Psoas muscle (tissue), 8 donors: ENCODE measurements around the gene EPHB6. TPM values are rescaled to one million over a fixed set of nuclear protein-coding genes. Genes with fewer than 3 reads are reported as not detected.

Experiments used
- ATAC-seq, 4 donors: fragments of 200-7000 bp; cut with Tn5 transposase; one replicate each; pipeline ENCODE4 v1.9.1; 2020; ENCODE audit warnings: moderate library complexity in 3 of 4, mild to moderate bottlenecking in 2 of 4
- DNase-seq, 2 donors: peaks; one replicate each; pipeline ENCODE4 v3.0.0-alpha.2; 2020
- H3K27ac ChIP-seq: fragments of 200-600 bp; one replicate; pipeline ENCODE4 v1.8.0; 2022
- H3K27me3 ChIP-seq, 3 donors: fragments of 200-600 bp in 1 of 3; one replicate each; pipeline versions ENCODE4 v1.6.1 to v1.8.0; 2013 to 2022; ENCODE audit warnings: low read length in 2 of 3, mild to moderate bottlenecking in 2 of 3, moderate library complexity in 1 of 3; ENCODE audit not compliant: insufficient read depth in 3 of 3
- H3K36me3 ChIP-seq, 2 donors: fragments of 200-600 bp in 1 of 2; one replicate each; pipeline versions ENCODE4 v1.6.1 to v1.8.0; 2013 to 2022; ENCODE audit warnings: low read depth in 1 of 2, mild to moderate bottlenecking in 1 of 2, moderate library complexity in 1 of 2; ENCODE audit not compliant: insufficient read depth in 1 of 2
- H3K4me1 ChIP-seq: fragments of 200-600 bp; one replicate; pipeline ENCODE4 v1.8.0; 2022
- H3K4me3 ChIP-seq: fragments of 200-600 bp; one replicate; pipeline ENCODE4 v1.8.0; 2022; ENCODE audit warnings: mild to moderate bottlenecking
- H3K9me3 ChIP-seq: fragments of 200-600 bp; one replicate; pipeline ENCODE4 v1.8.0; 2022
- WGBS, 3 donors: extraction: QIAGEN DNeasy Blood & Tissue Kit; methylation state at CpG; one replicate each; pipeline versions ENCODE4 v1.1.6 to v1.1.7; 2013; 5-methylcytosine and 5-hydroxymethylcytosine counted together
- intact Hi-C, 2 donors: fragments of 100-400 bp; cut with DNase I; formaldehyde crosslinking; loops; one replicate each; pipeline versions ENCODE4 v1.11.0 to v1.14.2; 2022
- polyA plus RNA-seq, 3 donors: library from polyadenylated mRNA; stranded (reverse); fragments of 200-250 nt; gene quantifications; one replicate each; pipeline ENCODE4 v1.2.3, GENCODE V29; 2013
- total RNA-seq, 4 donors: library from RNA; stranded (reverse); fragmentation: NEBNext Ultra II Directional in 2 of 4; extraction: Animal tissue kit (Norgen Biotek cat#: 25700) in 2 of 4; gene quantifications; one replicate each; pipeline versions ENCODE4 v1.2.1 to v1.2.4, GENCODE V29; 2021 to 2023
- TF ChIP-seq, protein P1 (sequence below): fragments of 200-600 bp; IDR thresholded peaks from one replicate; pipeline ENCODE4 v1.8.0; 2022; ENCODE audit warnings: antibody characterized with exemption
- donor health status: healthy with polysubstance abuse.
- donor health status: DM: no; HTN: no; CAD: no; lungs with moderate emphysema.
- donor health status: Bipolar disorder and iron deficiency.
- donor health status: healthy.
- donor health status: DM: yes; HTN: yes; CAD: no.
- donor health status: DM: no; HTN: no; CAD: no.
- donor health status: DM: no; HTN: no; CAD: no.
- donor health status: DM: yes; HTN: yes; CAD: no.

The EPHB6 gene
- total and polyA plus RNA-seq, 7 donors: 0.57 to 5.7 (median 2.9) TPM

DNA sequence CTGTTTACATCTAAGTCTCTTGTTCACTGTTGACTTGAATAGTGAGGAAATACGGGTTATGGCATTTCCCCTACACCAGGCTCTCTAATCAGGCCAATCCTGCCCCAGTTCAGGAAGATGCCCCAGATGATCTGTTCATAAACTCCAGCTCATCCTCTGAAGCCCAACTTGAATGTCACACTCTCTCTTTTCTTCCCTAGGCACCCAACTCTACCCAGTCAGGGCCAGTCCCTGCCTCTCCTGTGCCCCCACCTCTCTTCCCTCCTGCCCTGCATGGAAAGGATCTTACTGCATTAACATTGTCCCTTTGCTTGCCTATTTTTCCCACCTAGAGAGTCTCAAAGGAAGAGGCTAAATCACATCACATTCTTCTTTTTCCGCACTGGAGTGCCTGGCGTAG, 41.3 kb downstream of the EPHB6 start:
- ATAC-seq (no peak), DNase-seq (no peak)
- H3K4me3 ChIP-seq: no peak overlapping the region
- H3K27ac ChIP-seq: no peak overlapping the region
- no peaks in the 10 kb centered on the region for H3K4me1 ChIP-seq
- no peaks in the 10 kb centered on the region for H3K36me3 ChIP-seq
- WGBS, 3 donors: 82 to 85% (median 84%) methylated on average over 3 of the region's 3 CpGs
- H3K9me3 ChIP-seq: no peaks in the 10 kb centered on the region
- TF ChIP-seq, protein P1, sequence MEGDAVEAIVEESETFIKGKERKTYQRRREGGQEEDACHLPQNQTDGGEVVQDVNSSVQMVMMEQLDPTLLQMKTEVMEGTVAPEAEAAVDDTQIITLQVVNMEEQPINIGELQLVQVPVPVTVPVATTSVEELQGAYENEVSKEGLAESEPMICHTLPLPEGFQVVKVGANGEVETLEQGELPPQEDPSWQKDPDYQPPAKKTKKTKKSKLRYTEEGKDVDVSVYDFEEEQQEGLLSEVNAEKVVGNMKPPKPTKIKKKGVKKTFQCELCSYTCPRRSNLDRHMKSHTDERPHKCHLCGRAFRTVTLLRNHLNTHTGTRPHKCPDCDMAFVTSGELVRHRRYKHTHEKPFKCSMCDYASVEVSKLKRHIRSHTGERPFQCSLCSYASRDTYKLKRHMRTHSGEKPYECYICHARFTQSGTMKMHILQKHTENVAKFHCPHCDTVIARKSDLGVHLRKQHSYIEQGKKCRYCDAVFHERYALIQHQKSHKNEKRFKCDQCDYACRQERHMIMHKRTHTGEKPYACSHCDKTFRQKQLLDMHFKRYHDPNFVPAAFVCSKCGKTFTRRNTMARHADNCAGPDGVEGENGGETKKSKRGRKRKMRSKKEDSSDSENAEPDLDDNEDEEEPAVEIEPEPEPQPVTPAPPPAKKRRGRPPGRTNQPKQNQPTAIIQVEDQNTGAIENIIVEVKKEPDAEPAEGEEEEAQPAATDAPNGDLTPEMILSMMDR: no peak
- H3K27me3 ChIP-seq: peaks cover 0 to 9% (median 1%) of the 10 kb centered on the region in 3 donors
- intact Hi-C loops: no loop called here

DNA sequence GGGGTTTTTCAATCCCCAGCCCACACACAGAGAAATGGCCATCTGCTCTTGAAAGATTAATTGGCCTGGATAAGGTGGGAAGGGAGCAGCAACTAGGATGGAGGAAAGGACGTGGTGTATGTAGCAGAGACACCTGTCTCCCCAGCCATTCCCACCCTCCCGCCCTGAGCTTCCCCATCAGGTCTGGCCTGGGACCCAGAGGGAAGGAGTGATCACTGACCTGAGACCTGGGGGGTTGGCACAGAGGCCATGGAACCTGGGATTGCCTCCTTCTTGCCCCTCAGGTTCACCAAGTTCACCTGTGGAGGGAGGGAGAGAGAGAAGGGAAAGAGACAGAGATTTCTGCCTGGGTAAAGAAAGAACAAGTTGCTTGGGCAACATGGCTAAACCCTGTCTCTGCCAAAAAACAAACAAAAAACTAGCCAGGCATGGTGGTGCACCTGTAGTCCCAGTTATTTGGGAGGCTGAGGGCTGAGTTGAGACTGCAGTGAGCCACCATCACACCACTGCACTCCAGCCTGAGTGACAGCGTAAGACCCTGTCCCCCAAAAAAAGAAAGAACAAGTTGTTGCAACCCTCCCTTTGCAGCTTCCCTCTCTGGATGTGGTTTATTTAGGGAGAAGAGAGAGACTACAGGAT, 42.0 kb downstream of the EPHB6 start:
- no peaks in the 10 kb centered on the region for H3K9me3 ChIP-seq
- intact Hi-C loops: no loop called here
- ATAC-seq: no peak
- no peak for DNase-seq
- no peaks in the 10 kb centered on the region for H3K4me1 ChIP-seq
- no peaks in the 10 kb centered on the region for H3K36me3 ChIP-seq
- H3K27me3 ChIP-seq: peaks cover 0 to 9% (median 1%) of the 10 kb centered on the region in 3 donors
- no peak overlapping the region for H3K27ac ChIP-seq
- H3K4me3 ChIP-seq: no peak overlapping the region
- TF ChIP-seq, protein P1: no peak
- WGBS, 3 donors: 67 to 74% (median 69%) methylated on average over 3 of the region's 3 CpGs

DNA sequence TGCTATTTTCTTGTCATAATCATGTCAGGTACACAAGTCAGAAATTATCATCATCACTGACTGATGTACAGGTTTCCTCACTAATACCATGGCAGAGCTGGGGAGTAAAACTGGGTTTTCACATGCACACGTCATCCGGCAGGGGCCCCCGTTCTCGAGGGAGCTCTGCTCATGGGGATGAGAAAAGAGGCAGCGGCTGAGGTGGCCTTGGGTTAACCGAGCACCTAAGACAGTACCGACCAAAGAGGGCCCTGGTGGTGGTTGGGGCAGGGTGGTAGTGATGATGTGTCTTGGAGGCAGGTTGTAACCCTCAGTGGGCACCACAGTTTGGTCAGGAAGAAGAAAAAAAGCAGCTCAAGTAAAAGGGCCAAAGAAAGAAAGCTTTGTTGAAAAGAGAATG, 42.8 kb downstream of the EPHB6 start:
- no peaks in the 10 kb centered on the region for H3K4me1 ChIP-seq
- 80 to 85% (median 84%) methylated on average over 7 of the region's 7 CpGs for WGBS, 3 donors
- peaks cover 0 to 9% (median 1%) of the 10 kb centered on the region in 3 donors for H3K27me3 ChIP-seq
- H3K36me3 ChIP-seq: no peaks in the 10 kb centered on the region
- intact Hi-C loops: no loop called here
- TF ChIP-seq, protein P1: no peak
- H3K9me3 ChIP-seq: no peaks in the 10 kb centered on the region
- no peak overlapping the region for H3K4me3 ChIP-seq
- DNase-seq (no peak), ATAC-seq (no peak)
- no peak overlapping the region for H3K27ac ChIP-seq

DNA sequence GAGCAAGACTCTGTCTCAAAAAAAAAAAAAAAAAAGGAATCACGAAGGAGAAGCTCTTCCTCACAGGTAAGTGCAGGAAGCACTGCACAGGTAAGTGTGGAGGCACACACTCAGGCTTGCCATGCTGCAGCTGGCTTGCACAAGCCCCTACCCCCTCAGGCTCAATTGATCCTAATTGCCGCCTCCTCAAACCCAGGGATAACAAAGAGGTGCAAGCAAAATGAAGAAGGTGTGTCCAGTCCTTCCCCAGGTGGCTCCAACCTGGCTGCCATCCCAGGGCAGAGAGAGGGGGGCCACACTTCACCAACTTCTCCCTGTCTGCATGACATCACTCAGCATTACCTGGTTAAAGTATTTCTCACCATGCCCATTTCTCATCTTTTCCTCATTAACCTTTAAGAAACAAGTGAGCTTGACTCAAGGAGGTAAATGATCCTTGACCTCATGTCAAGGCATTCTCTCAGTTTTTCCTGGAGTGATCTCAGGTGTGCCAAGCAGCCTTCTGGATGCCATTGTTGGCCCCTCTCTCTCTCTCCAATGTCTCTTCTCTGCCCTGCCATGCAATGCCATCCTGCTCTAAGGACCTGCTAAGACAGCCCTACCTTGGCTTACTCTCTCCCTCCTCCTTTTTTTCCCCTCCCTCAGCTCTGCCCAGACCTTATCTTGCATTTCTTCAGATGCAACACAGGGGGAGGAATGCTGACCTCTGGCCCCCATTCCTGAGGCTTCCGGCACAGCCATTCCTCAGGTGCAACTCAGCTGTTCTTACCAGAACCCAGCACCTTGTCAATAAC, 43.7 kb downstream of the EPHB6 start:
- H3K36me3 ChIP-seq: no peaks in the 10 kb centered on the region
- WGBS, 3 donors: 63 to 69% (median 66%) methylated on average over 3 of the region's 3 CpGs
- ATAC-seq (no peak), DNase-seq (no peak)
- peaks cover 0 to 9% (median 1%) of the 10 kb centered on the region in 3 donors for H3K27me3 ChIP-seq
- no peak overlapping the region for H3K4me3 ChIP-seq
- H3K27ac ChIP-seq: no peak overlapping the region
- TF ChIP-seq, protein P1: no peak
- no peaks in the 10 kb centered on the region for H3K9me3 ChIP-seq
- H3K4me1 ChIP-seq: no peaks in the 10 kb centered on the region
- intact Hi-C loops: no loop called here
